CD4-positive, alpha-beta T cell treated with Interleukin-4 for 4 hours (primary cell): ENCODE data around the gene RHOU.
A peak's percentile ranks its signal among the peaks of the same experiment; 100 is the strongest.

Experiments used
- DNase-seq: peaks from one replicate; pipeline ENCODE4 v3.0.0-alpha.2; 2020

RHOU gene

GRCh38 chr1:228785366-228786330 lies 50.4 kb downstream of the RHOU start:
- no peak for DNase-seq

GRCh38 chr1:228786361-228787129 lies 51.3 kb downstream of the RHOU start:
- no peak for DNase-seq

- no peak for DNase-seq
Measured at GRCh38 chr1:228791791-228792190, 56.5 kb downstream of the RHOU start.

GRCh38 chr1:228792601-228793000 lies 57.3 kb downstream of the RHOU start:
- no peak for DNase-seq

- peak; percentile 27 for DNase-seq
Measured at GRCh38 chr1:228793032-228793431, 57.8 kb downstream of the RHOU start.

- peak; percentile 49 for DNase-seq
Measured at GRCh38 chr1:228794173-228794572, 58.9 kb downstream of the RHOU start.

- no peak for DNase-seq
Measured at GRCh38 chr1:228794810-228795209, 59.5 kb downstream of the RHOU start.

- DNase-seq = no peak
Measured at GRCh38 chr1:228795596-228795995, 60.3 kb downstream of the RHOU start.
